Measurements from ENCODE around the gene MXI1. TPM values are rescaled to one million over a fixed set of nuclear protein-coding genes. Genes with fewer than 3 reads are reported as not detected.

MXI1 gene
- total and polyA plus RNA-seq, 2 of the 4 experiments (the other 2 are of a cell fraction) = 7.2 to 11.8 TPM

GRCh38 chr10:110168601-110169481 lies 38.6 kb upstream of the MXI1 start:
- no peak for ATAC-seq (ENCODE audit: low read depth)
- no peaks in the 10 kb centered on the region for H3K36me3 ChIP-seq (ENCODE audit: control insufficient read depth, insufficient read depth, low read length)

More at GRCh38 chr10:110168601-110169481, 38.6 kb upstream of the MXI1 start:
- Histone ChIP-seq H4K8ac (ENCODE audit: low read depth in 2 of 2, low read length in 2 of 2) (no peak overlapping the region), H3K4ac (ENCODE audit: low read depth, low read length) (no peak overlapping the region), H4K20me1 (ENCODE audit: insufficient read depth, low read length) (no peaks in the 10 kb centered on the region), H2AFZ (replicated peaks; ENCODE audit: low read length, poor library complexity) (no peak overlapping the region), H3K27ac (ENCODE audit: insufficient read depth, low read length) (no peak overlapping the region), H3K4me3 (ENCODE audit: insufficient read depth, low read depth, low read length) (no peak overlapping the region), H3K56ac (ENCODE audit: extremely low read depth, insufficient read depth, low read length) (no peak overlapping the region), H3K4me1 (ENCODE audit: control insufficient read depth, insufficient read depth, low read length) (no peaks in the 10 kb centered on the region), H3K9ac (ENCODE audit: low read depth, low read length) (no peak overlapping the region), H2AK9ac (replicated peaks; ENCODE audit: low read depth, low read length, poor library complexity) (no peak overlapping the region), H2BK20ac (ENCODE audit: low read depth, low read length) (no peak overlapping the region), H2BK120ac (ENCODE audit: low read depth, low read length) (no peak overlapping the region), H3K23ac (ENCODE audit: low read depth, low read length) (no peak overlapping the region), H3K9me1 (ENCODE audit: insufficient read depth, low read length) (no peaks in the 10 kb centered on the region), H3K27me3 (ENCODE audit: control insufficient read depth, insufficient read depth, low read length) (peaks cover 61% of the 10 kb centered on the region), H4K91ac (ENCODE audit: insufficient read depth, low read depth, low read length) (no peak overlapping the region), H2AK5ac (ENCODE audit: low read depth, low read length) (no peak overlapping the region), H2BK15ac (ENCODE audit: low read depth, low read length) (no peak overlapping the region), H3K79me1 (ENCODE audit: low read depth in 1 of 2, low read length in 2 of 2) (no peaks in the 10 kb centered on the region), H2BK5ac (ENCODE audit: low read depth, low read length, poor library complexity, severe bottlenecking) (no peak overlapping the region), H3K18ac (ENCODE audit: low read depth, low read length) (no peak overlapping the region), H4K5ac (ENCODE audit: low read depth, low read length) (no peak overlapping the region), H3K9me3 (ENCODE audit: control insufficient read depth, insufficient read depth, low read length) (no peaks in the 10 kb centered on the region), H3K4me2 (ENCODE audit: low read depth, low read length) (no peak overlapping the region), H3K14ac (replicated peaks; ENCODE audit: low read depth, low read length) (no peak overlapping the region)
- in situ Hi-C loops (cut with MboI; ENCODE audit: low sequenced_read_pairs) = no loop called here
- no peak for DNase-seq
- dilution Hi-C loops (cut with HindIII; ENCODE audit: low sequenced_read_pairs, unreplicated experiment) = no loop called here
- no TSS peak for BruUV-seq (replicated peaks)
- intact Hi-C loops (cut with micrococcal nuclease) = no loop called here
- ChIA-PET CTCF (no interaction called here), POLR2A (ENCODE audit: unreplicated experiment) (no interaction called here)
- TF ChIP-seq FOS (IDR thresholded peaks at IDR 0.05; ENCODE audit: low read depth, low read length) (no peak), CEBPB (IDR thresholded peaks at IDR 0.05; ENCODE audit: low read depth, low read length) (no peak), CHD1 (IDR thresholded peaks at IDR 0.05; ENCODE audit: low read depth, low read length) (no peak), NFE2L2 (IDR thresholded peaks at IDR 0.05; ENCODE audit: low read depth, low read length) (no peak), RCOR1 (IDR thresholded peaks at IDR 0.05; ENCODE audit: insufficient replicate concordance, low read length) (no peak), MAFK (IDR thresholded peaks at IDR 0.05; ENCODE audit: low read depth, low read length) (no peak), CTCF (conservative IDR thresholded peaks at IDR 0.05; ENCODE audit: low read depth, low read length) (no peak), MAZ (IDR thresholded peaks at IDR 0.05; ENCODE audit: borderline replicate concordance, low read depth, low read length) (no peak), SMC3 (IDR thresholded peaks at IDR 0.05; ENCODE audit: low read depth, low read length) (no peak), RFX5 (IDR thresholded peaks at IDR 0.05; ENCODE audit: low read depth, low read length) (no peak), MXI1 (IDR thresholded peaks at IDR 0.05; ENCODE audit: borderline replicate concordance, low read depth, low read length) (no peak), POLR2A (IDR thresholded peaks at IDR 0.05; ENCODE audit: low read depth, low read length) (no peak), BHLHE40 (IDR thresholded peaks at IDR 0.05; ENCODE audit: low read depth, low read length) (no peak), RAD21 (IDR thresholded peaks at IDR 0.05; ENCODE audit: low read length) (no peak), ELK1 (IDR thresholded peaks at IDR 0.05; ENCODE audit: borderline replicate concordance, low read depth, low read length) (no peak), USF2 (IDR thresholded peaks at IDR 0.05; ENCODE audit: low read depth, low read length) (no peak)
- no CpG with 5 or more reads among the region's 10 CpGs for WGBS, 2 experiments (ENCODE audit: extremely low coverage in 2 of 2, insufficient read length in 1 of 2)
